Endothelial cell of umbilical vein (primary cell): ENCODE measurements around the gene PHF12.

ENCODE experiments used
- CTCF ChIP-seq, 2 donors: IDR thresholded peaks; 1 replicate in 1 of 2; 2 replicates in 1 of 2; pipeline ENCODE4 v1.5.1; 2011; ENCODE audit warnings: low read length in 2 of 2, mild to moderate bottlenecking in 2 of 2, moderate library complexity in 2 of 2, control low read depth in 1 of 2, inconsistent platforms in 1 of 2, low read depth in 1 of 2; ENCODE audit not compliant: insufficient read depth in 1 of 2; ENCODE audit errors: extremely low read depth in 1 of 2
- MAX ChIP-seq: IDR thresholded peaks from 2 replicates; pipeline ENCODE4 v1.6.1; 2011; ENCODE audit not compliant: insufficient read depth, insufficient read length
- POLR2AphosphoS5 ChIP-seq: IDR thresholded peaks from 2 replicates; pipeline ENCODE4 v1.6.1; 2012; ENCODE audit warnings: low read depth, mild to moderate bottlenecking, control low read depth, low read length, moderate library complexity; ENCODE audit not compliant: insufficient read depth

- no peak for TF ChIP-seq MAX
- no peak for TF ChIP-seq CTCF (IDR thresholded peaks at IDR 0.05; ENCODE audit: extremely low read depth in 1 of 2, insufficient read depth in 1 of 2, low read depth in 1 of 2, low read length in 2 of 2)
- TF ChIP-seq POLR2AphosphoS5: no peak
Measured at GRCh38 chr17:28989028-28989427, 37.7 kb upstream of the PHF12 start.
